C4-2B (cell line): ENCODE data around the gene RNF213.

Source experiments
- H3K27ac ChIP-seq: fragments of 450-650 bp; 2 replicates; pipeline ENCODE4 v1.5.1; 2017
- CTCF ChIP-seq: fragments of 450-650 bp; conservative IDR thresholded peaks from 2 replicates; pipeline ENCODE4 v1.5.1; 2017; ENCODE audit warnings: mild to moderate bottlenecking
- ZFX ChIP-seq: fragments of 450-650 bp; IDR thresholded peaks from 2 replicates; pipeline ENCODE4 v1.6.1; 2017

Gene RNF213

GRCh38 chr17:80261159-80261894, 675 bp downstream of the RNF213 start:
- H3K27ac ChIP-seq: peak overlapping the region; percentile 95
- TF ChIP-seq CTCF (no peak), ZFX (peak; percentile 45; the same call in 1 of the 2 replicates)

DNA sequence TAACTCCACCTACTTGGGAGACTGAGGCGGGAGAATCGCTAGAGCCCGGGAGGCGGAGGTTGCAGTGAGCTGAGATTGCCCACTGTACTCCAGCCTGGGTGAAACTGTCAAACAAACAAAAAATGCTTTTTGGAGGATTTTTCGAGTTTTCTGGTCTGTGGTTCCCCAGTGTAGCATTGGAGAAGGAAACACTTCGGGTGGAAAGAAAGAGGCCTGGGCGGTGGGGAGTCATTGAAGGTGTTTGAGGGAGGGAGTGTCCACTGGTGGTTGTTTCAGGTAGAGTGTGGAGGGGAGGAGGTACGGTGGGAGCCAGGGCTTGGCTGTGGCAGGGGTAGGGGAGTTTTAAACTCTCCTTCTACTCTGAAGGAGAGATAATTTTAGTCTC, 1.2 kb downstream of the RNF213 start:
- H3K27ac ChIP-seq: peak overlapping the region; percentile 95
- TF ChIP-seq ZFX: no peak
- TF ChIP-seq CTCF: no peak

DNA sequence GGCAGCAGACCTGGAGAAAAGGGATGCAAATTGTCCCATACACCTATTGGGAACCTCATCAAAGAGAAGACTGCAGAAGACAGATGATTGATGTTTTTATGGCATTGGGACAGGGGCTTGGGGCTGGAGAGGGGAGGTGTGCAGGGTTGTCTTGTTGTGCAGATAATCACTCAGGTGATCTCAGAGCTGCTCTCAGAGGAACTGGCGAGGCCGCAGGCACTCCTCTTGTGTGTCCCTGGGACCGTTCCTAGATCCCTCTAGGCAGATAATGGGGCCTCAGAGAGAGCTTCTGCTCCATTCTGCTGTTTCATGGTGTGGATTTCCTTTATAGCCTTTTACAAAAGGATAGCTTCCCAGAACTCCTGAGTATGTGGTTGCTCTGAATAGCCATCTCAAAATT, 1.6 kb downstream of the RNF213 start:
- peak overlapping the region; percentile 95 for H3K27ac ChIP-seq
- TF ChIP-seq CTCF (no peak), ZFX (no peak)

DNA sequence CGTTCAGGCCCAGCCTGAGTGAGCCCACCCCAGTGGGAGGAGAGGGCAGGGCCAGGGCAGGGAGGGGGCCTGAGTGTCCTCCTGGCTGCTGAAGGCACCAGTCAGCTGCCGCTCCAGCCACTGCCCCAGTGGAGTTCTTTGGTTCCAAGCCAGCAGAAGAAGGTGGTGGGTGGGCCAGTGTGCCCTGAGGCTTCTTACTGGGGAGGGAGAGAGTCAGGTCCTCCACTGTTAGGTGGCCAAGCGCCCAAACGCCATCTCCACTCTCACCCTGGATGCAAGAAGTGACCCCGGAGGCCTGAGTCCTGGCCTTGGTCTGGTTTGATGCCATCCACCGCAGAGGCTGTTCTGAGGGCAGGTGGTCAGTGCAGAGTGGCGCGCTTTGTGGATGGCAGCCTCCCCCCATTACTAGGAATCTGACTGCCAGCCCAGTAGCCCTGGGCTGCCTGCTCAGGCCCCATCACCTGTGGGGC, 2.2 kb downstream of the RNF213 start:
- peak overlapping the region; percentile 2; the same call in 1 of the 2 replicates for H3K27ac ChIP-seq

DNA sequence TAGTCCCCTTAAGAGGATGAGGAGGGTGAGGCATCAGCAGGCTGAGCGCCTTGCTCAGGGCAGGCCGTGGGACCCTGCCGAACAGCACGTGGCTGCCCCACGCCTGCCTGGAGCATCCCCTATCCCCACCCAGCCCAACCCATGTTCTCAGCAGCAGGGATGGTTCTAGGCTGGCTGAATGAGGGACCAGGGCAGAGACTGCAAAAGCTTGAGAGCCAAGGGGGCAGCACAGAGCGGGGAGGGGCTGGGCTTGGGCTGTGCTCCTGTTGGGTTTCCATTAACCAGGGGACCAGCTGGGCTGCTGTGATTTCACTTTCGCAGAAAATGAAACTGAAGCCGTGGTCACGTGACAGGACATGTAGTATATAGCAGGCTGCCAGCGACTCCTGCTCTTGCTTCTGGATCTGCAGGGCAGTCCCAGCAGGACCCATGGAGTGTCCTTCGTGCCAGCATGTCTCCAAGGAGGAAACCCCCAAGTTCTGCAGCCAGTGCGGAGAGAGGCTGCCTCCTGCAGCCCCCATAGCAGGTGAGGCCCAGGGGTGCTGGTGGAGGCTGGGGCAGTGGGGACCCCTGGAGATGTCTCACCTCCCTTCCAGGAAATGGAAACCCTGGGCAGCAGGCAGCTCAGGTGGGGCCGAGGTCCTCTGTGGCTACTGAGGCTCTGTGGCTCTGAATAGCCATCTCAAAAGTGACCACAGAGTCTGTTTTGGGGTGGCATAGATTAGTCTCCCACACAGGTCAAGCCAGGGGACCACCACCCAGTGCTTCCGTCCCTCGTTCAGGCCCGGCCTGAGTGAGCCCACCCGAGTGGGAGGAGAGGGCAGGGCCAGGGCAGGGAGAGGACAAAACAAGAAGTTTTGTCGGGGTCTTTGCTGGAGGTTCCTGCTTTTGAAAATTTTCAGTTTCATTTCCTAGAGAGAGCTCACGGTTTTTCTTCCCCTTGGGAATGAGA, 2.9 kb downstream of the RNF213 start:
- TF ChIP-seq CTCF: no peak
- TF ChIP-seq ZFX: no peak
- H3K27ac ChIP-seq: no peak overlapping the region

More for the DNA sequence above, 2.2 kb downstream of the RNF213 start:
- TF ChIP-seq ZFX: no peak
- no peak for TF ChIP-seq CTCF

DNA sequence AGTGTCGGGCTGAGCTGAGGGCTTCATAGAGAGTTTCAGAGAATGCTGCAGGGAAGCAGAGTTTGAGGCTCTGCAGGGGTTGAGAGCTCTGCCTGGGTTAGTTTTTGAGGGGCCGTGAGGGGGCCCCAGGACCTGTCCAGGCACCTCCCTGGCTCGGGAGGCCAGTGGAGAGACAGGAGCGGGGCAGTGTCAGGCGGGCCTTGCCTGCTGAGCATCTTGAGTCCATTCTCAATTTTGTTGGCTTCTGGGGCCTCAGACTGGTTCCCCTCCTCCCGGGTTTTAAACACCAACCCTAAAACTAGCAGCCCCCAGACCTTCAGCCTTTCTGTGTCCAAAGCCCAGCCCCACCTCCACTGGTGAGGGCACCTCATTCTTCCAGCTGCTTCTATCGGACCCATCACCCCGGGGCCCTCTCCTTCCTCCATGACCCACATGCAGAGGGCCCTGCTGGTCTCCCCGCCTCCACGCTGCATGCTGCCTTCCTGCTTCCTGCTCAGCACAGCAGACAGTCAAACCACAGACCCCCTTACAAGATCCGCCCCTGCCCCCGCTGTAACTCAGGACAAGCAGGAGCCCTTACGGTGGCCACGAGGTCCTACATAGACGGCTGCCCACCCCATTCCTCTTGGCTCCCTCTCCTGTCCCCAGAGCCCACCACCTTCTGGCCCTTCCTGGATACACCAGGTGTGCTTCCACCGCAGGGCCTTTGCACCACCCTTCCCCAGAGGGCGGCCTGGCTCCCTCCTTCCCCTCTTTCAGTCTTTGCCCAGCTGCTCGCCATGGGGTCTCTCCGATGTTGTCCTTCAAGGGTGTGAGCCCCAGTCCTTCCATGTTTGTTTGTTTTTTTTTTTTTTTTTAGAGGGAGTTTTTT, 3.8 kb downstream of the RNF213 start:
- no peak for TF ChIP-seq CTCF
- no peak for TF ChIP-seq ZFX
- H3K27ac ChIP-seq: no peak overlapping the region
